Measurements from ENCODE around the gene TXLNB.
A peak's percentile ranks its signal among the peaks of the same experiment; 100 is the strongest.
"Not testable (repeated sequence)": the region's sequence is repeated elsewhere in the genome, so short reads cannot be mapped to it uniquely, and the experiment has no call there.

Gene TXLNB

DNA sequence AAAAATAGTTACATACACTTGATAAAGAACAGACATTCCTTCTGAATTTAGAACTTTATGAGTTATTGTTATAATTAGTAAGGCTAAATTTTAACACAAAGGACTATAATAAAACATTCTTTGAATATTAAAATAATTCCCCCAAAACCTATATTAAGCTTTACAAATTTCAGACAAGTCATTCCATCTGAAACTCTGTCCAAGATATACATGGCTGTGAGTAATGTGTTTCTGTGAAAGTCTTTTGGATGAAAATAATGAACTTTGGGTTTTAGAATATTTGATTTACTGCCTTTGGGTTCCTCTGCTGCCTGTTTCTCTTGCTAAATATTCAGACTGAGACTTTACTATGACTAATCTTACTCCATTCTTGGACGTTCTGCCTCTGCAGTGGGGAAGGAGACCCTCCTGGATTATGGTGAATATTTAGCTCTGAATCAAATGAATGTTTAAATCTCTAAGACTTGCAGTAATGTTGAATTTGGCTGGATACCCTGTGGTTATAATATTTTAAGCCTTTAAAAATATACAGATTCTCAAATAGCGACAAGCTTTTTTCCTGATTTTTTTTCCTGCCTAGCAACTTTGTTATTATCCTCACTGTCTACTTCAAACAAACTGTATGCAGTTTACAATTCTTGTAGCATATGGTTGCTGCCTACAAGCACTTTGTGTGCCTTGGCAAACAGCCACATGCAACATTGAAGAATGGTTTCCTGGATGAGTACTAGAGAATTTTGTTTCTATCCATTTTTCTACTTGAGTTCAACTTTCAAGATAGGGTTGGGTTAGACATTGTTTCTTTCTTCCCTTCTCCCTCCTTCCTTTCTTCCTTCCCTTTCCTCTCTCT, 51.4 kb downstream of the TXLNB start:
- H3K4me3 ChIP-seq (ENCODE audit: low read length in 2 of 2): no peak overlapping the region
- H3K36me3 ChIP-seq (ENCODE audit: control insufficient read depth in 2 of 2, insufficient read depth in 2 of 2, low read length in 2 of 2): no peaks in the 10 kb centered on the region
- no peaks in the 10 kb centered on the region for H3K4me1 ChIP-seq (ENCODE audit: control insufficient read depth in 2 of 2, insufficient read depth in 2 of 2, low read length in 2 of 2)
- H3K27ac ChIP-seq (ENCODE audit: low read depth in 2 of 2, low read length in 2 of 2): peak overlapping the region; percentile 19 to 40
- no peak overlapping the region for H3K9ac ChIP-seq (ENCODE audit: low read depth in 1 of 2, low read length in 2 of 2)
- H3K9me3 ChIP-seq (ENCODE audit: control insufficient read depth in 2 of 2, low read length in 2 of 2): no peaks in the 10 kb centered on the region
- H3K27me3 ChIP-seq (ENCODE audit: control insufficient read depth in 2 of 2, insufficient read depth in 2 of 2, low read length in 2 of 2): no peaks in the 10 kb centered on the region

DNA sequence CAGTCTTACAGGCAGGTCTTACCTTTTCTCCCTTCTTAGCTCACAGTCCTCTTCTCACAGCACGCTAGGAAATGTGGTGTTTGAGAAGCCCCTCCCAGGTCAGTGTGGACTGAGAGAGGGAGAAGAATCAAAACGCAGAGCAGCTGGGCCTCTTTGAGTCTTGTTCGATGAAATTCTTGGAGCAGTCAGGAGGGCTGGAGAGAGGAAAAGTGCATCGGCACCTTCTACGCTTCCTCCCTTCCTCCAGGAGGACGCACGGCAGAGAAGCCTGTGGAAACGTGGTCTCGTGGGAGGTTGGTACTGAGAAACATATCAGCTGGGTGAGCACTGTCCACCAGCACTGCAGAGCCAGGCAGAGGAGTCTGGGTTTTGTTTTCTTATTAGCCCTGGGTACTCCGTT, 52.7 kb downstream of the TXLNB start:
- Histone ChIP-seq H3K9me3 (ENCODE audit: control insufficient read depth in 2 of 2, low read length in 2 of 2) (peaks cover 0 to 5% of the 10 kb centered on the region in 2 donors), H3K27me3 (ENCODE audit: control insufficient read depth in 2 of 2, insufficient read depth in 2 of 2, low read length in 2 of 2) (no peaks in the 10 kb centered on the region), H3K36me3 (ENCODE audit: control insufficient read depth in 2 of 2, insufficient read depth in 2 of 2, low read length in 2 of 2) (no peaks in the 10 kb centered on the region), H3K4me1 (ENCODE audit: control insufficient read depth in 2 of 2, insufficient read depth in 2 of 2, low read length in 2 of 2) (no peaks in the 10 kb centered on the region), H3K4me3 (ENCODE audit: low read length in 2 of 2) (no peak overlapping the region), H3K27ac (ENCODE audit: low read depth in 2 of 2, low read length in 2 of 2) (no peak overlapping the region), H3K9ac (ENCODE audit: low read depth in 1 of 2, low read length in 2 of 2) (no peak overlapping the region)

DNA sequence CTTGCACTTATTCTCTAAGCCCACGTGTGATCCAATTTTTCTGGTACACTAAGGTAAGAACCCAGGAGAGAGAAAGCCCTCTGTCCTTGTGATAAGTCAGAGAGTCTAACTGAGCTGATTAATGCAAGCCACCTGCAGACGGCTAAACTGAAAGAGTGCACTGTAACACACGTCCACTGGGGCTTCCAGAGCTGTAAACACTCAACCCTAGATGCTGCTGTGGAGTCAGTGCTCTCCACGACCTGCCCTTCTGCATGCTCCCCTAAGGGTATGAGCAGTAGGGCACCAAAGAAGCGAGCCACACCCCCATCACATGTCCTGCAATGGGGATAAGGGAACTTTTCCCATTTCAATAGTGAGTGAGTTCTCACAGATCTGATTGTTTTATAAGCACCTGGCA, 55.7 kb downstream of the TXLNB start:
- no peaks in the 10 kb centered on the region for H3K27me3 ChIP-seq (ENCODE audit: control insufficient read depth in 2 of 2, insufficient read depth in 2 of 2, low read length in 2 of 2)
- H3K9me3 ChIP-seq (ENCODE audit: control insufficient read depth in 2 of 2, low read length in 2 of 2): peaks cover 0 to 5% of the 10 kb centered on the region in 2 donors
- no peaks in the 10 kb centered on the region for H3K4me1 ChIP-seq (ENCODE audit: control insufficient read depth in 2 of 2, insufficient read depth in 2 of 2, low read length in 2 of 2)
- H3K27ac ChIP-seq (ENCODE audit: low read depth in 2 of 2, low read length in 2 of 2): no peak overlapping the region
- H3K4me3 ChIP-seq (ENCODE audit: low read length in 2 of 2): no peak overlapping the region
- no peak overlapping the region for H3K9ac ChIP-seq (ENCODE audit: low read depth in 1 of 2, low read length in 2 of 2)
- H3K36me3 ChIP-seq (ENCODE audit: control insufficient read depth in 2 of 2, insufficient read depth in 2 of 2, low read length in 2 of 2): no peaks in the 10 kb centered on the region

DNA sequence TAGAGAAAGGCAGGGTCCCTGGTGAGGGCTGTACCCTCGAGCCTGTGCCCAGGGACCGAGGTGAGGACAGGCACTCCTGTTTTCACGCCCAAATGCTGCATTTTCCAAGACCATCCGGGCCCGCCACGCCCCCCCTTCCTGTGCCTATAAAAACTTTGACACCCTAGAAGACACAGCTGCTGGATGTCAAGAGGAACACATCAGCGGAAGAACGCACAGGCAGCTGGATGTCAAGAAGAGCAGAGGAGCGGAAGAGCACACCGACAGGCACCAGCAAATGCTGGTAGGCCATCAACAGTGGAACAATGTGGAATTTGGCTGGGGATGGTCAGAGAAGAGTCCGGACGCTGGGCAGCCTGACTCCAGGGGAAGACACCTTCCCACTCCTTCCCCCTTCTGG, 56.1 kb downstream of the TXLNB start:
- Histone ChIP-seq H3K36me3 (ENCODE audit: control insufficient read depth in 2 of 2, insufficient read depth in 2 of 2, low read length in 2 of 2) (no peaks in the 10 kb centered on the region), H3K9ac (ENCODE audit: low read depth in 1 of 2, low read length in 2 of 2) (no peak overlapping the region), H3K9me3 (ENCODE audit: control insufficient read depth in 2 of 2, low read length in 2 of 2) (peaks cover 0 to 5% of the 10 kb centered on the region in 2 donors), H3K27ac (ENCODE audit: low read depth in 2 of 2, low read length in 2 of 2) (no peak overlapping the region), H3K4me1 (ENCODE audit: control insufficient read depth in 2 of 2, insufficient read depth in 2 of 2, low read length in 2 of 2) (no peaks in the 10 kb centered on the region), H3K27me3 (ENCODE audit: control insufficient read depth in 2 of 2, insufficient read depth in 2 of 2, low read length in 2 of 2) (no peaks in the 10 kb centered on the region), H3K4me3 (ENCODE audit: low read length in 2 of 2) (no peak overlapping the region)

DNA sequence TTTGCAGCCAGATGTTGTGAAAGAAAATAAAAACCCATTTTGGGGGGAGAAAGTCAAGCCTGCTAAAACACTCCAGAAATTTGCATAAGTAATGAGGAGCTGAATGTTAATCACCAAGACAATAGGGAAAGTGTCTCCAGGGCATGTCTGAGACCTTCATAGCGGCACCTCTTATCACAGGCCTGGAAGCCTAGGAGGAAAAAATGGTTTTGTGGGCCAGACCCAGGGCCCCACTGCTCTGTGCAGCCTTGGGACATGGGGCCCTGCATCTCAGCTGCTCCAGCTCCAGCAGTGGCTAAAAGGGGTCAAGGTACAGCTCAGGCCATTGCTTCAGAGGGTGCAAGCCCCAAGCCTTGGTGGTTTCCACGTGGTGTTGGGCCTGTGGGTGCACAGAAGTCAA, 57.6 kb downstream of the TXLNB start:
- H3K9me3 ChIP-seq (ENCODE audit: control insufficient read depth in 2 of 2, low read length in 2 of 2); H3K27ac ChIP-seq (ENCODE audit: low read depth in 2 of 2, low read length in 2 of 2); H3K27me3 ChIP-seq (ENCODE audit: control insufficient read depth in 2 of 2, insufficient read depth in 2 of 2, low read length in 2 of 2); H3K36me3 ChIP-seq (ENCODE audit: control insufficient read depth in 2 of 2, insufficient read depth in 2 of 2, low read length in 2 of 2); H3K4me1 ChIP-seq (ENCODE audit: control insufficient read depth in 2 of 2, insufficient read depth in 2 of 2, low read length in 2 of 2); H3K4me3 ChIP-seq (ENCODE audit: low read length in 2 of 2); H3K9ac ChIP-seq (ENCODE audit: low read depth in 1 of 2, low read length in 2 of 2): not testable (repeated sequence)

DNA sequence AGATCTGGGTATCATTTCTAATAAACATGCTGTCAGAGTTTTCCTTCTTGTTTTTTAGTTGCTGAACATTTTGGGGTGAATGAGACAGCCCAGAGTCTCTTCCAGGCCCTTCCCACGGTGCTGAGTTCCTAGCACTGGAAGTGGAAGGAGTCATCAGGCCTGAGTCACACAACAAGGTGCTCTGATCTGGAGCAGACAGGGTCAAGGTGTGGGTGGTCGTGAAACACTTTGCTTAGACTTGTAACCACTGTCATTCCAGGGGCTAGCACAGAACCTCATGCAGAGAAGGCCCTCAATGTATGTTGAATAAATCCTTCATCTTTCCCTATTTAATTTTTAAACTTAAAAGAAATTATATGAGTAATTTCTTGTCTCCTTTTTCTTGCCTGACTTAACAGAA, 60.6 kb downstream of the TXLNB start:
- no peaks in the 10 kb centered on the region for H3K4me1 ChIP-seq (ENCODE audit: control insufficient read depth in 2 of 2, insufficient read depth in 2 of 2, low read length in 2 of 2)
- H3K9ac ChIP-seq (ENCODE audit: low read depth in 1 of 2, low read length in 2 of 2): no peak overlapping the region
- no peaks in the 10 kb centered on the region for H3K36me3 ChIP-seq (ENCODE audit: control insufficient read depth in 2 of 2, insufficient read depth in 2 of 2, low read length in 2 of 2)
- H3K9me3 ChIP-seq (ENCODE audit: control insufficient read depth in 2 of 2, low read length in 2 of 2): peaks cover 0 to 5% of the 10 kb centered on the region in 2 donors
- H3K27ac ChIP-seq (ENCODE audit: low read depth in 2 of 2, low read length in 2 of 2): no peak overlapping the region
- H3K4me3 ChIP-seq (ENCODE audit: low read length in 2 of 2): no peak overlapping the region
- H3K27me3 ChIP-seq (ENCODE audit: control insufficient read depth in 2 of 2, insufficient read depth in 2 of 2, low read length in 2 of 2): no peaks in the 10 kb centered on the region

DNA sequence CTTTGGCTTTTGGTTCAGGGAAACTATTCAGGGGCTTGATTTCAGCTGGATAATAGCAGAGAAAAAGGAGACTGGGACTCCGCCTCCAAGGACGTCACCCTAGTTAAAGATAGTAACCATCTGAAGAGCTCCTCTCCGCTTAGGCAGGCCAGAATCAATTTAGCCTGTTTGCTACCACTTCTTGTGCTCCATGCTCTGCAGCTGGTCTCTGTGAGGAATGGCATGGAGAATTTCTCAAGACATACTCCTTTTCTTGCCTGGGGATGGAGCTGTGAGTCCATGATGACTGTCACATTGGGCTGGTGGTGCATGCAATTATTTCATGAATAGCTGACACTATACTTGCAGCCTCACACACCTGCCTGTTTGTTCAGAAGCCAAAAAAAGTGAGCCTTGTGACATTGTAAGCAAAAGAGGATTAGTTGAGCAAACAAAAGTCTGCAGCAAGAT, 61.4 kb downstream of the TXLNB start:
- Histone ChIP-seq H3K27me3 (ENCODE audit: control insufficient read depth in 2 of 2, insufficient read depth in 2 of 2, low read length in 2 of 2) (no peaks in the 10 kb centered on the region), H3K4me3 (ENCODE audit: low read length in 2 of 2) (no peak overlapping the region), H3K36me3 (ENCODE audit: control insufficient read depth in 2 of 2, insufficient read depth in 2 of 2, low read length in 2 of 2) (no peaks in the 10 kb centered on the region), H3K9ac (ENCODE audit: low read depth in 1 of 2, low read length in 2 of 2) (no peak overlapping the region), H3K27ac (ENCODE audit: low read depth in 2 of 2, low read length in 2 of 2) (no peak overlapping the region), H3K9me3 (ENCODE audit: control insufficient read depth in 2 of 2, low read length in 2 of 2) (peaks cover 0 to 5% of the 10 kb centered on the region in 2 donors), H3K4me1 (ENCODE audit: control insufficient read depth in 2 of 2, insufficient read depth in 2 of 2, low read length in 2 of 2) (no peaks in the 10 kb centered on the region)

DNA sequence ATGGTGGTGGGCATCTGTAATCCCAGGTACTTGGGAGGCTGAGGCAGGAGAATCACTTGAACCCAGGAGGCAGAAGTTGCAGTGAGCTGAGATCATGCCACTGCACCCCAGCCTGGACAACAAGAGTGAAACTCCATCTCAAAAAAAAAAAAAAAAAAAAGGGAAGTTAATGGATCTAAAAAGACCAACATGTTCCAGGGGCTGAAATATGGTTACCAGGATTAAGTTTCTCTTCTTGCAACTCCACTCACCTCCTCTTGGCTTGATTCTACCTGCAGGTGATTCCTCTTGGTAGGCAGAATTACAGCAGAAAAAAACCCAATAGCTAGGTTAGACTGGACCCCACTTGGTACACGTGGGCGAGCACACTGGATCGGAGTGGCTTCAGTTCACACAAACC, 63.4 kb downstream of the TXLNB start:
- H3K9me3 ChIP-seq (ENCODE audit: control insufficient read depth in 2 of 2, low read length in 2 of 2); H3K4me3 ChIP-seq (ENCODE audit: low read length in 2 of 2); H3K36me3 ChIP-seq (ENCODE audit: control insufficient read depth in 2 of 2, insufficient read depth in 2 of 2, low read length in 2 of 2); H3K9ac ChIP-seq (ENCODE audit: low read depth in 1 of 2, low read length in 2 of 2); H3K4me1 ChIP-seq (ENCODE audit: control insufficient read depth in 2 of 2, insufficient read depth in 2 of 2, low read length in 2 of 2); H3K27me3 ChIP-seq (ENCODE audit: control insufficient read depth in 2 of 2, insufficient read depth in 2 of 2, low read length in 2 of 2); H3K27ac ChIP-seq (ENCODE audit: low read depth in 2 of 2, low read length in 2 of 2): not testable (repeated sequence)

DNA sequence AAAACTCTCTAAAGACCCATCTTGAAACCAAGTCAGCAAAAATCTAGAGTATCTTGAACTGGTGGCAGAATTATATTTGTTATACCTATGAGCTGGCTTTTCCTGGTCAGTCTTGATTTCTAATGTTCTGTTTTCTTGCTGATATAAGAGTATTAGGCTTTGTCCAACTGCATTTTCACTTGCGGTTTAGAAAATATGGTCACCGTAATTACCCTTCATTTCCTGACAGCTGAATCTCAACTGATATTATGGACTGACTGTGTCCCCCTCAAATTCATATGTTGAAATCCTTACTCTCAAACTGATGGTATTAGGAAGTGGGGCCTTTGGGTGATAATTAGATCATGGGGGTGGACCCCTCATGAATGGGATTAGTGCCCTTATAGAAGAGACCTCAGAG, 72.1 kb downstream of the TXLNB start:
- no peaks in the 10 kb centered on the region for H3K27me3 ChIP-seq (ENCODE audit: control insufficient read depth in 2 of 2, insufficient read depth in 2 of 2, low read length in 2 of 2)
- no peaks in the 10 kb centered on the region for H3K4me1 ChIP-seq (ENCODE audit: control insufficient read depth in 2 of 2, insufficient read depth in 2 of 2, low read length in 2 of 2)
- no peaks in the 10 kb centered on the region for H3K9me3 ChIP-seq (ENCODE audit: control insufficient read depth in 2 of 2, low read length in 2 of 2)
- no peak overlapping the region for H3K4me3 ChIP-seq (ENCODE audit: low read length in 2 of 2)
- H3K27ac ChIP-seq (ENCODE audit: low read depth in 2 of 2, low read length in 2 of 2): peak overlapping the region; percentile 18 to 25
- no peaks in the 10 kb centered on the region for H3K36me3 ChIP-seq (ENCODE audit: control insufficient read depth in 2 of 2, insufficient read depth in 2 of 2, low read length in 2 of 2)
- H3K9ac ChIP-seq (ENCODE audit: low read depth in 1 of 2, low read length in 2 of 2): no peak overlapping the region

DNA sequence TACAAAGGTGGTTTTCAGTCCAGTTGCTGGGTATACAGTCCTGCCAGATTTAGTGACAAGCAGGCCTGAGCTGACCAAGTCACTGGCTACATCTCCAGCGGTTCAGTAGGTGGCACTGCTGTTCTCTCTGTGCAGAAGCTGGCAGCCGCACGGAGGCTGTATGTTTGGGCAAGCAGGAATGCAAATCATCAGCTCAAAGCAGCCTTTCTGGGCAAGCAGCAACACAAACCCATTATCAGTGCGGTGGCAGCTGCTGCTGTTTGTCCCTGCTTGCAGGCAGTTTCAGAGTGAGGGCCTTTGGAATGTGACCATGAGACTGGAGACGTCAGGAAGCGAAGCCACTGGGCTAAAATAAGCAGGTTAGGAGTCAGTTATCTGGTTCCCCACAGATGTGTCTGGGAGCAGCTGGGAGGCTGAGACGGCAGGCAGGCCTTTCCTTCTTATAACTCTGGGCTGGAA, 72.5 kb downstream of the TXLNB start:
- Histone ChIP-seq H3K36me3 (ENCODE audit: control insufficient read depth in 2 of 2, insufficient read depth in 2 of 2, low read length in 2 of 2) (no peaks in the 10 kb centered on the region), H3K9me3 (ENCODE audit: control insufficient read depth in 2 of 2, low read length in 2 of 2) (no peaks in the 10 kb centered on the region), H3K4me1 (ENCODE audit: control insufficient read depth in 2 of 2, insufficient read depth in 2 of 2, low read length in 2 of 2) (no peaks in the 10 kb centered on the region), H3K27me3 (ENCODE audit: control insufficient read depth in 2 of 2, insufficient read depth in 2 of 2, low read length in 2 of 2) (no peaks in the 10 kb centered on the region), H3K4me3 (ENCODE audit: low read length in 2 of 2) (no peak overlapping the region), H3K9ac (ENCODE audit: low read depth in 1 of 2, low read length in 2 of 2) (no peak overlapping the region), H3K27ac (ENCODE audit: low read depth in 2 of 2, low read length in 2 of 2) (peak overlapping the region; percentile 18 to 25)
